ENCODE measurements around the gene GXYLT1. TPM values are rescaled to one million over a fixed set of nuclear protein-coding genes. Genes with fewer than 3 reads are reported as not detected.

Gene GXYLT1
- total and polyA plus RNA-seq, 9 of the 15 experiments (the other 6 are each of a cell fraction or from before 2014, with no cell fraction given): 1.4 to 9.3 (median 5.5) TPM

GRCh38 chr12:42192258-42192657, 47.6 kb upstream of the GXYLT1 start:
- TF ChIP-seq COPS2 (conservative IDR thresholded peaks at IDR 0.05) (no peak), BRD4 (IDR thresholded peaks at IDR 0.05) (no peak), ZNF121 (CRISPR knock-in tag; conservative IDR thresholded peaks at IDR 0.05) (peak; percentile 71)
- WGBS (ENCODE audit: insufficient coverage, low coverage, missing lambda C conversion rate): 100% methylated on average over 1 of the region's 1 CpG

DNA sequence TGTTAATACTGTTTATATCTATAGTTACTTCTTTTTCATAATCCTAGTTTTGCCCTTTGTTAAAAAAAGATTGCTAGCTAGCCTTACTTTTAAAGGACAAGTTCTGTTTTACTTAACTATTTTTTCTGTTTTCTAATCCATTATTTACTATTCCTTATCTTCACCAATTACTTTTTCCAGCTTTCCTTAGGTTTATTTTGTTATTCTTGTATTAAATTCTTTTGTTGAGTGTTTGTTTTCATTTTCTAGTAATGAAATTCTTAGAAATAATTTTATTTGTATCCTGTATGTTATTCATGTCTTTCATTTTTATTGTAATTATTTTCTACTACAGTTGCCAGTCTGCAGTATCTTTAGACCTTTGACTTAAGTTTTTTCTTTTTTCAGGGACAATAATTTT, 45.7 kb upstream of the GXYLT1 start:
- CTCF ChIA-PET (ENCODE audit: low intra/inter-chr PET ratio): interaction anchor here (0.7 kb wide), 1 partner anchor 98 kb away, joined by 5 read pairs; no protein-coding TSS in a partner anchor
- in situ Hi-C loops (cut with MboI) (no loop called here), intact Hi-C loops (cut with micrococcal nuclease) (no loop called here)
- Histone ChIP-seq H3K9me1 (ENCODE audit: control insufficient read depth, insufficient read depth, low read length) (no peaks in the 10 kb centered on the region), H3K9me3 (replicated peaks; ENCODE audit: control insufficient read depth, insufficient read depth, low read depth, low read length) (no peaks in the 10 kb centered on the region), H3K4me1 (replicated peaks in 1 of 2; ENCODE audit: control insufficient read depth in 2 of 2, insufficient read depth in 2 of 2, low read length in 2 of 2) (no peaks in the 10 kb centered on the region), H3K36me3 (ENCODE audit: control insufficient read depth, insufficient read depth, low read length) (peaks cover 2% of the 10 kb centered on the region; the same call in 1 of the 3 replicates), H3K79me2 (ENCODE audit: control insufficient read depth, insufficient read depth, low read length) (no peaks in the 10 kb centered on the region), H3K4me3 (no peak overlapping the region), H3K4me2 (ENCODE audit: insufficient read depth, low read length) (no peak overlapping the region), H3K9ac (ENCODE audit: insufficient read depth in 1 of 2, low read depth in 2 of 2, low read length in 2 of 2) (no peak overlapping the region), H3K27ac (ENCODE audit: extremely low read depth, low read depth, low read length) (no peak overlapping the region), H2AFZ (ENCODE audit: low read depth, low read length) (no peak overlapping the region), H4K20me1 (replicated peaks; ENCODE audit: control insufficient read depth, insufficient read depth, low read length) (no peaks in the 10 kb centered on the region), H3K27me3 (ENCODE audit: control insufficient read depth in 2 of 2, insufficient read depth in 2 of 2, low read length in 2 of 2) (no peaks in the 10 kb centered on the region)
- BruUV-seq (replicated peaks): no TSS peak
- ATAC-seq (no peak), FAIRE-seq (no peak), DNase-seq (ENCODE audit: extremely low read depth in 1 of 4, low spot score in 3 of 4) (no peak)
- TF ChIP-seq KAT7 (CRISPR knock-in tag; IDR thresholded peaks at IDR 0.05; ENCODE audit: borderline replicate concordance): no peak
- TF ChIP-seq TSC22D4 (tag; IDR thresholded peaks at IDR 0.05): no peak
- POLR2A ChIA-PET: interaction anchor here (0.6 to 0.7 kb wide), 2 partner anchors 8 to 25 kb away, joined by 3 read pairs; no protein-coding TSS in a partner anchor

More at GRCh38 chr12:42192258-42192657, 47.6 kb upstream of the GXYLT1 start:
- intact Hi-C loops (cut with micrococcal nuclease) (no loop called here), in situ Hi-C loops (cut with MboI) (no loop called here)
- CTCF ChIA-PET (ENCODE audit: low intra/inter-chr PET ratio): no interaction called here
- no peak overlapping the region for H3K4me3 ChIP-seq
- no TSS peak for BruUV-seq (replicated peaks)
- H3K9me1 ChIP-seq (ENCODE audit: control insufficient read depth, insufficient read depth, low read length): no peaks in the 10 kb centered on the region
- peaks cover 4% of the 10 kb centered on the region; the same call in 1 of the 3 replicates for H3K36me3 ChIP-seq (ENCODE audit: control insufficient read depth, insufficient read depth, low read length)
- no peaks in the 10 kb centered on the region for H4K20me1 ChIP-seq (replicated peaks; ENCODE audit: control insufficient read depth, insufficient read depth, low read length)
- no peak overlapping the region for H3K4me2 ChIP-seq (ENCODE audit: insufficient read depth, low read length)
- H2AFZ ChIP-seq (ENCODE audit: low read depth, low read length): no peak overlapping the region
- H3K9me3 ChIP-seq (replicated peaks; ENCODE audit: control insufficient read depth, insufficient read depth, low read depth, low read length): no peaks in the 10 kb centered on the region
- no peaks in the 10 kb centered on the region for H3K27me3 ChIP-seq (ENCODE audit: control insufficient read depth in 2 of 2, insufficient read depth in 2 of 2, low read length in 2 of 2)
- H3K79me2 ChIP-seq (ENCODE audit: control insufficient read depth, insufficient read depth, low read length): no peaks in the 10 kb centered on the region
- POLR2A ChIA-PET: interaction anchor here (0.6 to 1.7 kb wide), 2 partner anchors 17 to 82 kb away, joined by 3 read pairs; no protein-coding TSS in a partner anchor
- FAIRE-seq (no peak), ATAC-seq (no peak), DNase-seq (ENCODE audit: extremely low read depth in 1 of 4, low spot score in 3 of 4) (no peak)
- H3K4me1 ChIP-seq (replicated peaks in 1 of 2; ENCODE audit: control insufficient read depth in 2 of 2, insufficient read depth in 2 of 2, low read length in 2 of 2): no peaks in the 10 kb centered on the region
- H3K9ac ChIP-seq (ENCODE audit: insufficient read depth in 1 of 2, low read depth in 2 of 2, low read length in 2 of 2): no peak overlapping the region
- no peak overlapping the region for H3K27ac ChIP-seq (ENCODE audit: extremely low read depth, low read depth, low read length)
